Upper lobe of left lung (tissue), 4 donors: ENCODE data around the gene CEP192.

Experiments
- EP300 ChIP-seq, 4 donors: sonication (generic); formaldehyde crosslinking; IDR thresholded peaks; one replicate each; pipeline ENCODE4 v1.5.1; 2017; ENCODE audit warnings: antibody characterized with exemption in 4 of 4, control low read depth in 2 of 4
- POLR2A ChIP-seq, 4 donors: fragments of 450-650 bp; IDR thresholded peaks; one replicate each; pipeline ENCODE4 v1.5.1; 2016 to 2017; ENCODE audit warnings: antibody characterized with exemption in 4 of 4, mild to moderate bottlenecking in 2 of 4
- POLR2AphosphoS5 ChIP-seq, 2 donors: sonication (generic); formaldehyde crosslinking; IDR thresholded peaks; one replicate each; pipeline ENCODE4 v1.5.1; 2017; ENCODE audit warnings: antibody characterized with exemption in 2 of 2
- TF ChIP-seq, protein P1 (sequence below), 6 experiments: fragments of 450-650 bp in 4 of 6; fragments of 200-600 bp in 2 of 6; sonication (generic) in 2 of 6; IDR thresholded peaks; one replicate each; pipeline ENCODE4 v1.5.1; 2016 to 2019; ENCODE audit warnings: antibody characterized with exemption in 6 of 6

DNA sequence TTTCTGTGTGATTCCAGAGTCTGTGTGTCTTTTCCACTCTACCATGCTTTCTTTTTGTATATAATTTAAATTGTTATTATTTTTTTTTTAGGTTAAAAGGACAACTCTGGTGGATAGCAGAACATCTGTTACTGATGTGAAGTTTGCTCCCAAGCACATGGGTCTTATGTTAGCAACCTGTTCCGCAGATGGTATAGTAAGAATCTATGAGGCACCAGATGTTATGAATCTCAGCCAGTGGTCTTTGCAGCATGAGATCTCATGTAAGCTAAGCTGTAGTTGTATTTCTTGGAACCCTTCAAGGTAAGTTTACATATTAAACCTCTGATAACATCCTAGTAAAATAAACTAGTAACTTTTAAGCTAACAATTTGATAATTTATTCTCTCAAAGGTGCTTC is 28.1 kb upstream of the CEP192 start:
- TF ChIP-seq, protein P1, sequence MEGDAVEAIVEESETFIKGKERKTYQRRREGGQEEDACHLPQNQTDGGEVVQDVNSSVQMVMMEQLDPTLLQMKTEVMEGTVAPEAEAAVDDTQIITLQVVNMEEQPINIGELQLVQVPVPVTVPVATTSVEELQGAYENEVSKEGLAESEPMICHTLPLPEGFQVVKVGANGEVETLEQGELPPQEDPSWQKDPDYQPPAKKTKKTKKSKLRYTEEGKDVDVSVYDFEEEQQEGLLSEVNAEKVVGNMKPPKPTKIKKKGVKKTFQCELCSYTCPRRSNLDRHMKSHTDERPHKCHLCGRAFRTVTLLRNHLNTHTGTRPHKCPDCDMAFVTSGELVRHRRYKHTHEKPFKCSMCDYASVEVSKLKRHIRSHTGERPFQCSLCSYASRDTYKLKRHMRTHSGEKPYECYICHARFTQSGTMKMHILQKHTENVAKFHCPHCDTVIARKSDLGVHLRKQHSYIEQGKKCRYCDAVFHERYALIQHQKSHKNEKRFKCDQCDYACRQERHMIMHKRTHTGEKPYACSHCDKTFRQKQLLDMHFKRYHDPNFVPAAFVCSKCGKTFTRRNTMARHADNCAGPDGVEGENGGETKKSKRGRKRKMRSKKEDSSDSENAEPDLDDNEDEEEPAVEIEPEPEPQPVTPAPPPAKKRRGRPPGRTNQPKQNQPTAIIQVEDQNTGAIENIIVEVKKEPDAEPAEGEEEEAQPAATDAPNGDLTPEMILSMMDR (IDR thresholded peaks at IDR 0.05) = no peak
- no peak for TF ChIP-seq POLR2A (IDR thresholded peaks at IDR 0.05)
- no peak for TF ChIP-seq EP300 (IDR thresholded peaks at IDR 0.05)
- TF ChIP-seq POLR2AphosphoS5 (IDR thresholded peaks at IDR 0.05) = no peak
